ENCODE measurements around the gene CXCL1.

Gene CXCL1

DNA sequence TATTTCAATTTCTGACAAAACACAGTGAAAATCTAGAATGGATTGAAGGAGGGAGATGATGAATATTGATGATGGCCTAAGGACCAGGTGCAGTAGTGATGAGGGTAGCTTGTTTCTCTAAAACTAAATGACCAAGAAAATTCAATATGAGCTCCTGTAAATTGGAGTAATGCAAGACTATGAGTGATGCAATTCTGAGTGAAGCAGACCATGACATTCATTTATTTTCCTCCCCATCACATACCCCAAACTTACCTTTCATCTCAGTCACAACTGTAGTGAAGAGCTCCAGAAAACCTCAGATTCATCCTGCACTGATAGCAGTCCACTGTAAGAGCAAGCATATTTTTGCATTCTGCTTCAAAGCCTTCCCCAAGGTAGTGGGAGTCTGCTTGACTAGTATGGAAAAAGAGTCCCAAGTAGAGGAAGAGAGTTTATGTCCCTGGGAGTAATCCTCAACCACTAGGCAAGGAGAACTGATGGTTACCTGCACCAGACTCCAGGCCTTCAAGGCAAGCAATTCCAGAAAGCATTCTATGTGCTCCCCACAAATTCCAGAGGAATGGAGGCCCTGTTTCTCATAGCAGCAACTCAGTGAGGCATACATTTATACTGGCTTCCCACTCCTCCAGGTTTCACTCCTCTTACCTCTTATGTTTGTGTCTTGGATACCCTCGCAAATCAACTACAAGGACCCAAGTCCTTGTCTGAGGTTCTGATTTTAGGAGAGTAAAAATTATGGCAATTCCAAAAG is 47.2 kb downstream of the CXCL1 start:
- DNase-seq (ENCODE audit: low read depth in 2 of 2), result no peak

DNA sequence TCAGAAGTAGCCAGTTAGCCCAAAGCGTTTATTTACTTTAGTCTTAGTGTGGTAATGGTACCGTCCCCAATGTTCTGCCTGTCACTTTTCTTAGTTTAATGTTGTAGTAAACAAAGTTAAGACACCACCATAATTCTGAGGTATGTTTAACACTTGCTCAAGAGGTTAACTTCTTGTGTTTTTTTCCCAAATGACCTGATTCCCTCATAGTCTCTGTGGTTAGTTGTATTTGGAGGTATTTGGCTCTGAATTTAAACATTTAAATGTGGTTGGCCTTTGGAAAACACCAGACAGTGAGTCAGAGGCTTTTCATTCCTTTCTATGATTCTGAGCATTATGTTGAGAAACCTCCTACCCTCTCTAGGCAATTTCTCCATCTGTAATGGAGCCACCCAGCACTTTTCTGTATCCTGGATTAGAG is 47.9 kb downstream of the CXCL1 start:
- no peak for DNase-seq (ENCODE audit: low read depth in 2 of 2)

DNA sequence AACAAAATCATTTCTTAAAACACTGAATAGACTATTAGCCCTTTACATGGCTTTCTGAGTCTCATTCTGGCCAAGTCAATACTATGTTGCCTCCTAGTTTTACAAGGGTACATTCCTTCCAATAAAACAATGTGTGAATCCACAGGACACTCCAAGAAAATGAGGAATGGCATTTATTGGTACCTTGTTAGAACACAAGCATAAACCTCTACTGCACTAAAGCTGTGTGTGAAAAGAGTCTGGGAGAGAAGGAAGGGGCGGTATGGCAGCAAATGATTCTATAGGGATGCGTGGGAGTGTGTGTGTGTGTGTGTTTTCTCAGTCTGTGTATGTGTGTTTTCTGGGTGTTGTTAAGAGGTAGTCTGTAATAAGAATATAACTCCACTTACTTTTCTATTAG is 48.9 kb downstream of the CXCL1 start:
- no peak for DNase-seq (ENCODE audit: low read depth in 2 of 2)

DNA sequence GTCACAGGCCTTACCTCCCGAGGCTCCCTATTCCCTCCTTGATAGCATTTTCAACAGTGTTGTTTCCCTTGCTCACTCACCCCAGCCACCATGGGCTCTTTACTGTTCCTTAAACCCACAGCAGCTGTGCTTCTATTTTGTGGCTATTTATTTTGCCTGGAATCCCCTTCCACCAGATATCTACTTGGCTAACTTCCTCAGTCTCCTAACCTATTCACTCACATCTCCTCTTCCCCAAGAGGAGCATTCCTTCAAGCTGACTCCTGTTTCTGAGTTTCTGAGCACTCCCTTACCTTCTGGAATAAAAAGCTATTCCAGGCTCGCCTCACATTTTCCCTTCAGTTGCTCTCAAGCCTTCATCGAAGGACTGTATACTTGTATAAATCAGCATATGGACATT is 50.5 kb downstream of the CXCL1 start:
- DNase-seq (ENCODE audit: low read depth in 2 of 2), result no peak
